ENCODE measurements around the gene C1orf174.

DNA sequence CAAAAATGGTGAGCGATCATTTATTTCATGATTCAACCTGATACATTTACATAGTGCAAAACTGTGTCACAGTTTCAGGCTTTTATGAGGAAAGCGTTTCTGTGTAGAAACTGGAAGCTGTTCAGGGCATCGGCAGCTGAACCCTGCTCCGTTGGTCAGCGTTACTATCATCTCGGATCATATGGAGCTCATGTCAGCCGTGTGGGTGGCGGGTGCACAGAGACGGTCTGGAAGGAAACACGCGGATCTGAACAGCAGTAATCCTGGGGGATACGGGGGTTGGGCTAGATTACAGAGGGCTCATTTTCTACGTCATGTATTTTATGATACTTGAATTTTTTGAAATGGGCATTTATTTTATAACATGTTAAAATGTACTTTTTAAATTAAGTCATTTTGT is 15.1 kb downstream of the C1orf174 start:
- TF ChIP-seq, protein P1, sequence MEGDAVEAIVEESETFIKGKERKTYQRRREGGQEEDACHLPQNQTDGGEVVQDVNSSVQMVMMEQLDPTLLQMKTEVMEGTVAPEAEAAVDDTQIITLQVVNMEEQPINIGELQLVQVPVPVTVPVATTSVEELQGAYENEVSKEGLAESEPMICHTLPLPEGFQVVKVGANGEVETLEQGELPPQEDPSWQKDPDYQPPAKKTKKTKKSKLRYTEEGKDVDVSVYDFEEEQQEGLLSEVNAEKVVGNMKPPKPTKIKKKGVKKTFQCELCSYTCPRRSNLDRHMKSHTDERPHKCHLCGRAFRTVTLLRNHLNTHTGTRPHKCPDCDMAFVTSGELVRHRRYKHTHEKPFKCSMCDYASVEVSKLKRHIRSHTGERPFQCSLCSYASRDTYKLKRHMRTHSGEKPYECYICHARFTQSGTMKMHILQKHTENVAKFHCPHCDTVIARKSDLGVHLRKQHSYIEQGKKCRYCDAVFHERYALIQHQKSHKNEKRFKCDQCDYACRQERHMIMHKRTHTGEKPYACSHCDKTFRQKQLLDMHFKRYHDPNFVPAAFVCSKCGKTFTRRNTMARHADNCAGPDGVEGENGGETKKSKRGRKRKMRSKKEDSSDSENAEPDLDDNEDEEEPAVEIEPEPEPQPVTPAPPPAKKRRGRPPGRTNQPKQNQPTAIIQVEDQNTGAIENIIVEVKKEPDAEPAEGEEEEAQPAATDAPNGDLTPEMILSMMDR (IDR thresholded peaks at IDR 0.05) = no peak
- TF ChIP-seq, protein P2, sequence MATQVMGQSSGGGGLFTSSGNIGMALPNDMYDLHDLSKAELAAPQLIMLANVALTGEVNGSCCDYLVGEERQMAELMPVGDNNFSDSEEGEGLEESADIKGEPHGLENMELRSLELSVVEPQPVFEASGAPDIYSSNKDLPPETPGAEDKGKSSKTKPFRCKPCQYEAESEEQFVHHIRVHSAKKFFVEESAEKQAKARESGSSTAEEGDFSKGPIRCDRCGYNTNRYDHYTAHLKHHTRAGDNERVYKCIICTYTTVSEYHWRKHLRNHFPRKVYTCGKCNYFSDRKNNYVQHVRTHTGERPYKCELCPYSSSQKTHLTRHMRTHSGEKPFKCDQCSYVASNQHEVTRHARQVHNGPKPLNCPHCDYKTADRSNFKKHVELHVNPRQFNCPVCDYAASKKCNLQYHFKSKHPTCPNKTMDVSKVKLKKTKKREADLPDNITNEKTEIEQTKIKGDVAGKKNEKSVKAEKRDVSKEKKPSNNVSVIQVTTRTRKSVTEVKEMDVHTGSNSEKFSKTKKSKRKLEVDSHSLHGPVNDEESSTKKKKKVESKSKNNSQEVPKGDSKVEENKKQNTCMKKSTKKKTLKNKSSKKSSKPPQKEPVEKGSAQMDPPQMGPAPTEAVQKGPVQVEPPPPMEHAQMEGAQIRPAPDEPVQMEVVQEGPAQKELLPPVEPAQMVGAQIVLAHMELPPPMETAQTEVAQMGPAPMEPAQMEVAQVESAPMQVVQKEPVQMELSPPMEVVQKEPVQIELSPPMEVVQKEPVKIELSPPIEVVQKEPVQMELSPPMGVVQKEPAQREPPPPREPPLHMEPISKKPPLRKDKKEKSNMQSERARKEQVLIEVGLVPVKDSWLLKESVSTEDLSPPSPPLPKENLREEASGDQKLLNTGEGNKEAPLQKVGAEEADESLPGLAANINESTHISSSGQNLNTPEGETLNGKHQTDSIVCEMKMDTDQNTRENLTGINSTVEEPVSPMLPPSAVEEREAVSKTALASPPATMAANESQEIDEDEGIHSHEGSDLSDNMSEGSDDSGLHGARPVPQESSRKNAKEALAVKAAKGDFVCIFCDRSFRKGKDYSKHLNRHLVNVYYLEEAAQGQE (IDR thresholded peaks at IDR 0.05; ENCODE audit: insufficient read depth in 1 of 2, low read depth in 2 of 2, low read length in 1 of 2) = no peak
- TF ChIP-seq TCF7L2 (IDR thresholded peaks at IDR 0.05; ENCODE audit: low read depth, low read length) = no peak
- no peak for TF ChIP-seq POLR2AphosphoS5 (IDR thresholded peaks at IDR 0.05; ENCODE audit: low read depth, low read length)
- no peak for TF ChIP-seq SIN3A (IDR thresholded peaks at IDR 0.05; ENCODE audit: borderline replicate concordance, insufficient read depth, low read depth, low read length)

Data from Panc1 (cell line).